HG03457 (cell line): ENCODE results near the gene CCDC159.
"Not testable (repeated sequence)": the region's sequence is repeated elsewhere in the genome, so short reads cannot be mapped to it uniquely, and the experiment has no call there.

ENCODE experiments used
- ATAC-seq: cut with Tn5 transposase; IDR thresholded peaks from one replicate; pipeline ENCODE4 v1.9.1; 2021; ENCODE audit warnings: moderate number of reproducible peaks; ENCODE audit not compliant: unreplicated experiment

The CCDC159 gene, protein sequence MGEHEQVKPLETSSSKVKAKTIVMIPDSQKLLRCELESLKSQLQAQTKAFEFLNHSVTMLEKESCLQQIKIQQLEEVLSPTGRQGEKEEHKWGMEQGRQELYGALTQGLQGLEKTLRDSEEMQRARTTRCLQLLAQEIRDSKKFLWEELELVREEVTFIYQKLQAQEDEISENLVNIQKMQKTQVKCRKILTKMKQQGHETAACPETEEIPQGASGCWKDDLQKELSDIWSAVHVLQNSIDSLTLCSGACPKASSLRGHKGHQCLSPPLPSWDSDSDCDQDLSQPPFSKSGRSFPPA

GRCh38 chr19:11346104-11346940, at the start of gene CCDC159, which contains the start of gene TMEM205:
CCDC159 (plus strand) TSS chr19:11346519; CDS start chr19:11346607, 88 bp downstream.
TMEM205 (minus strand) TSS chr19:11346268; CDS start chr19:11345619, 649 bp downstream.
- ATAC-seq: peak; percentile 71

DNA sequence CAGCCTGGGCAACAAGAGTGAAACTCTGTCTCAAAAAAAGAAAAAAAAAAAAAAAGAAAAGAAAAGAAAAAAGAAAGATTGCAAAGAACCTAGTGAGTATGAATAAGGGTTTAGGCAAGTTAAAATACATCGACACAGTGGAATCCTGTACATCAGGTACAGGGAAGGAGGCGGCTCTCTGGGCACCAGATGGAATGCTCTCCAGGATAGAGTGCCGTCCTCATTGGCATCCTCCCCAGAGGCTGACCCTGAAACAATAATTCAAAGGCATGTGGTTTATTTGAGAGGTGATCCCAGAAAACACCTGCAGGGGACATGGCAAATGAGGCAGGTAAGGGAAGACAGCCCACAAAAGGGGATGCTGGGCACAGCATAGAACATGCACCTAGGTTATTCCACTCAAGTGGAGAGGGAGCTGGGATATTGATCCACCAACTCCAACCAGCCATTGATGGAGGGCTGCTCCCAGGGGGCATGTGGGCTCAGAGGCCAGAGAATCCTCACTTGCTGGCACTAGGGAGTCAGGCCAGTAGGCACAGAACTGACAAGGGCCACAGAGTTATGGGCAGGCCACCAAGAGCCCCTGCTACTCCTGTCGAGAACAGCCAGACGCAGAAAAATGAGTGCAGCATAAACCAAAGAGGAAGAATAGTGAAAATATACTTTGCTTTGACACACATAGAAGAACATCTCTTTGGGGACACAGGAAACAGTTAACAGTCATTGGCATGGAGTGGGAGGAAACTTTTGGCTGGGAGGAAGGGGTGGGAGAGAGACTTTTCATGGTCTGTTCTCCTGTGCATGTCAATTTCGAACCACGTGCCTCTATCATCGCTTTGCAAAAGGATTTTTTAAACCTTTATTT, 46.1 kb upstream of the CCDC159 start:
- ATAC-seq: no peak

GRCh38 chr19:11300811-11301120, 45.6 kb upstream of the CCDC159 start:
- ATAC-seq: no peak

GRCh38 chr19:11304936-11305335, 41.4 kb upstream of the CCDC159 start:
- no peak for ATAC-seq

DNA sequence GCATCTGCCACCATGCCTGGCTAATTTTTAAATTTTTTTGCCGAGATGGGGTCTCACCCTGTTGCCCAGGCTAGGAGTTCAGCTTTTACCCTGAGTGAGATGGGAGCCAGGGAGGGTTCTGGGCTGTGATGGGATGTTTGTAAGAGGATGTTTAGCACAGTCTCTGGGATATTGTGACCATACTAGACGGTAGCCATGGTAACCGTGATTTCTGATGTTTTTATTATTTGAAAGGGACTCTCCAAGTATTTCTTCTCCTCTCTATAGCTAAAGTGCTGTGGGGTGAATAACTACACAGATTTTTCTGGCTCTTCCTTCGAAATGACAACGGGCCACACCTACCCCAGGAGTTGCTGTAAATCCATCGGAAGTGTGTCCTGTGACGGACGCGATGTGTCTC, 40.0 kb upstream of the CCDC159 start:
- no peak for ATAC-seq

DNA sequence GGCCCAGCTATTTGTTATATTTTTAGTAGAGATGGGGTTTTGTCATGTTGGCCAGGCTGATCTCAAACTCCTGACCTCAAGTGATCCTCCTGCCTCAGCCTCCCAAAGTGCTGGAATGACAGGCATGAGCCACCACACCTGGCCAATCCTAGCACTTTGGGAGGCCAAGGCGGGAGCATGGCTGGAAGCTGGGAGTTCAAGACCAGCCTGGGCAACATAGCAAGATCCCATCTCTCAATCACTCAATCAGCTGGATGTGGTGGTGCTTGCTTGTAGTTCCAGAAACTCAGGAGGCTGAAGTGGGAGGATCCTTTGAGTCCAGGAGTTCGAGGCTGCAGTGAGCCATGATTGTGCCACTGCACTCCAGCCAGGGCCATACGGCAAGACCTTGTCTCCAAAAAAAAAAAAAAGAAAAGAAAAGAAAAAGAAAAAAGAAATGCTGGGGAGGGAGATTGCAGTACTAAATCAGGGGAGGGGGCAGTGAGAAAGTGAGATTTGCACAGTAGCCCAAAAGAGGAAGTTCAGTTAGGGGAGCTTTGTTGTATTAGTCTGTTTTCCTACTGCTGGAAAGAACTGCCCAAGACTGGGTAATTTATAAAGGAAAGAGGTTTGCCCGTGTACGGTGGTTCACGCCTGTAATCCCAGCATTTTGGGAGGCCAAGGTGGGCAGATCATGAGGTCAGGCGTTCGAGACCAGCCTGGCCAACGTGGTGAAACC, 25.9 kb upstream of the CCDC159 start:
- ATAC-seq: not testable (repeated sequence)

- ATAC-seq: no peak
These were observed 24.9 kb upstream of the CCDC159 start for GRCh38 chr19:11321191-11322126.

DNA sequence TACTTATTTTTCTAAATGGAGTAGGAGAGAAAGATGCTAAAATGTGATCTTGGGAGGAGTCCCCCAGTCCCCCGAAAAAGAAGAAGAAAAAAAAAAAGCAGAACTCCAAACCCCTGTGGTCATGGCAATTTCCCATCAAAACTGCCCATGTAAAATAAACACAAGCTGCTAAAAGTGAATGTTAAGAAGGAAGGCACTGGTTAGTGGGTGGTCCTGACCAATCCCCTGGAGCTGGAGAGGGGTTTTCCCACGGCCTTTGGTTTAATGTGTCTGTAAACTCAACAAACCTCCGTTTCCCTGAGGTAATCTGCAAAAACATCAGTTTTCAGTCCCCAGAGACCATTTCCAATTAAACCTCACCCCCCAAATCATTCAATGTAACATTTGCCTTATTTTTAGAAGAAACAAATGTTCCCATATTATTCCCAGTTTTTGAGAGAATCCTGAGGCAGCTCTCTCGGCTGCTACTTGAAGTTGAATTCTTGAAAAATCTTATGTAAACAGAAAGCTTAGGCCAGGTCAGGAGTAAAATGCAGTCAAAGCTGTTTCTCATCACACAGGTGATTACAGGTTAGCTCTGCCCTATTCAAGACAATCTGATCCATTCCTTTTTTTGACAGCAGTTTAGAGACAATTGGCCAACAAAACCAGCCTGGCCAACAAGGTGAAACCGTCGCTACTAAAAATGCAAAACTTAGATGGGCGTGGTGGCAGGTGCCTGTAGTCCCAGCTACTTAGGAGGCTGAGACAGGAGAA, 23.9 kb upstream of the CCDC159 start:
- ATAC-seq: no peak

GRCh38 chr19:11323601-11324078, 22.7 kb upstream of the CCDC159 start:
- ATAC-seq: no peak

- ATAC-seq: no peak
These were observed 22.1 kb upstream of the CCDC159 start for GRCh38 chr19:11324079-11324661.

DNA sequence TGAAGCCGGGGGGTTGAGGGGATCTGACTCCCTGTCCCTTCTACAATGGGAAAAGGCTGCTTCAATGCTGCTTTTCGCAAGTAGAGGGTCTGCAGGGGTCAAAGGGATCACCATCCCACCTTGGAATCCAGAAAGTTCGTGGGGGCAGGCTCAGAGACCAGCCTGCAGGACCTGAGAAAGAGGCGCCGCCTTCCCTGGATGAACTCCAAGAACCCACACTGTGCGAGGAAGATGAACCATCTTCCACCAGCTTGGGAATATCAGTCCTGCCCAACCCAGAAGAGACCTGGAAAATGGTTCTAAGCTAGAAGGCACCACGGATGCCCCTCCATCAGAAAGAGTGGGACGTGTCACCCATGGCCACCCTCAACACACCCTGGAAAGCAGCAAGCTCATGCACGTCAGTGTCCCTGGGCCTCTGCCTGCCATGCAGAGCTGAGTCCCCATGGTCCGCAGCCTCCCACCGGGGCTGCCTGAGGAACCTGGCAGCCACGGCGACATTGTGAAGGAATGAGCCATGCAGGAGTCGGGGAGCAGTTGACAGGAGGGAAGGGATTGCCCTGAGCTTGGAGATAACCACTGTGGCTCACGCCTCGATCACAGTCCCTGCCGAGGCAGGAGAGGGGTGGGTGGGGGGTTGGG, 21.4 kb upstream of the CCDC159 start:
- no peak for ATAC-seq

- no peak for ATAC-seq
These were observed 20.8 kb upstream of the CCDC159 start for GRCh38 chr19:11325544-11325943.

DNA sequence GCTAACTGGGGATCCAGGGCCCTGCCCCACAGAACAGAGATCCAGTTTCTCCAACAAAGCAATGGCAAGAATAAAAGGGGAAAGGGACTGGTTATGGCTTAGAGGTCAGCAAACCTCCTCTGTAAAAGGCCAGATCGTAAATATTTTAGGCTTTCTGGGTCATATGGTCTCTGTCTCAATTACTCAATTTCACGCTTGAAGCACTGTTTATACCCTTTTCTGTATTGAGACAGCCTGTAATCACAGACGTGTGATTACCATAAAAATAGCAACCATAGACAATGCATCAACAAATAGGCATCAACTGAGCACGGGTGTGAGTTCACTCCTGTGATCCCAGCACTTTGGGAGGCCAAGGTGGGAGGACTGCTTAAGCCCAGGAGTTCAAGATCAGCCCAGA, 16.2 kb upstream of the CCDC159 start:
- ATAC-seq: no peak

- no peak for ATAC-seq
These were observed 14.8 kb upstream of the CCDC159 start for GRCh38 chr19:11331502-11331901.

DNA sequence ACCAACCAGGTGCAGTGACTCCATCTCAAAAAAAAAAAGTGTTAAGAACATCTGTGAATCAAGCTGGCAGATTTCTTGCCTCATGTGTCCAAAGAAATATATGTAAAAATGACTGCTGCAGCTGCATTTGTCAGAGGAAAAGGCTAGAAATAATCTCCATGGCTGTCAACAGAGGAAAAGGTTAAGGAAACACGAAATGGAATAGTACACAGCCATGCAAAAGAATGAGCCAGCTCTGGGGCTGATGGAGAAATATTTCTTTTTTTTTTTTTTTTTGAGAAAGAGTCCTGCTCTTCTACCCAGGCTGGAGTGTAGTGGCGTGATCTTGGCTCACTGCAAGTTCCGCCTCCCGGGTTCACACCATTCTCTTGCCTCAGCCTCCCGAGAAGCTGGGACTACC, 13.5 kb upstream of the CCDC159 start:
- ATAC-seq: no peak

GRCh38 chr19:11333838-11334237, 12.5 kb upstream of the CCDC159 start:
- not testable (repeated sequence) for ATAC-seq

DNA sequence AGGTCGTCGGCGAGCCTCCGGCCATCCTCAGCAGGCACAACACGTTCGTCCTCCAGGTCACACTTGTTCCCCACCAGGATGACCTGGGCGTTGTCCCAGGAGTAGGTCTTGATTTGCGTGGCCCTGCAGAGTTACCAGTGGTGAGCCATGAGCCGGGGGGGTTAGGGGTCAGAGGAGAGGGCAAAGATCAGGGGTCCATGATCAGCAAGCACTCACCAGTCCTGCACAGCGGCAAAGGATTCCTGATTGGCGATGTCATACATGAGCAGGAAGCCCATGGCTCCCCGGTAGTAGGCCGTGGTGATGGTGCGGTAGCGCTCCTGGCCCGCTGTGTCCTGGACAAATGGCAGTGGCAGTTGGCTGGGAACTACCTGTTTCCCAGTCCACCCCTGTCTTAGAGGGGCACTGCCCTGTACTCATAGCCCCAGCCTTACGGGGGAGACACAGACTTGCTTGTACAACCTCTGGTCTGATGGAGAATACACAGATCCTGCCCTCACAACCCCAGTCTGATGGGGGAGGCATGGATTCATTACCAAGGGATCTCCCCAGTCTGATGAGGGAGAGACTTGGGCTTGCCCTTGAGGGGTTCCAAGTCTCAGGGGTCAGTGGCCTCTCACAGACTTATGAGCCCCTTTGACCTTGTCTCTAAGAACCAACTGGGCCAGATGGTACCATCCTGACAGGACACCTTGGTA, 10.7 kb upstream of the CCDC159 start:
- ATAC-seq: no peak
